ENCODE measurements around the gene MYZAP. TPM values are rescaled to one million over a fixed set of nuclear protein-coding genes. Genes with fewer than 3 reads are reported as not detected.

Gene MYZAP
- total and polyA plus RNA-seq, 2 experiments from 2014 or later: 1.0 to 1.5 TPM

- H3K9me3 Mint-ChIP-seq: no peaks in the 10 kb centered on the region
- Histone ChIP-seq H3K9me2 (ENCODE audit: insufficient read depth) (peaks cover 13% of the 10 kb centered on the region), H3F3A (replicated peaks; ENCODE audit: low read depth) (no peaks in the 10 kb centered on the region), H3K79me2 (replicated peaks; ENCODE audit: insufficient read depth) (peaks cover 32% of the 10 kb centered on the region), H2AFZ (peak within 1 kb of the TSS; percentile 94), H4K20me1 (replicated peaks; ENCODE audit: insufficient read depth) (peaks cover 5% of the 10 kb centered on the region), H3K36me3 (ENCODE audit: insufficient read depth) (peaks cover 25% of the 10 kb centered on the region; the same call in 1 of the 2 replicates), H3K4me1 (ENCODE audit: insufficient read depth) (0 out of 2 replicates have a peak, but pooled peaks cover 4% of the 10 kb centered on the region), H3K27me3 (ENCODE audit: insufficient read depth) (peaks cover 8% of the 10 kb centered on the region), H3K4me2 (peak within 1 kb of the TSS; percentile 92), H3K4me3 (peak within 1 kb of the TSS; percentile 86), H3K27ac (ENCODE audit: low read depth) (peak within 1 kb of the TSS; percentile 86)
- peaks cover 25% of the 10 kb centered on the region for H3K36me3 Mint-ChIP-seq (ENCODE audit: low read depth)
- no peak for TF ChIP-seq REST (IDR thresholded peaks at IDR 0.05; ENCODE audit: unreplicated experiment)
- peak; percentile 62 for TF ChIP-seq ETS1 (IDR thresholded peaks at IDR 0.05)
- no peak for TF ChIP-seq ZNF331 (CRISPR knock-in tag; IDR thresholded peaks at IDR 0.05; ENCODE audit: low read depth)
- TF ChIP-seq CREB1 (CRISPR knock-in tag; IDR thresholded peaks at IDR 0.05; ENCODE audit: low read depth): peak; percentile 96
- TF ChIP-seq NANOG (IDR thresholded peaks at IDR 0.05; ENCODE audit: borderline replicate concordance): no peak
- TF ChIP-seq ZNF462 (CRISPR knock-in tag; IDR thresholded peaks at IDR 0.05): no peak
- no peak for TF ChIP-seq ZNF114 (CRISPR knock-in tag; IDR thresholded peaks at IDR 0.05)
- TF ChIP-seq EZH2 (IDR thresholded peaks at IDR 0.05; ENCODE audit: low read depth, unreplicated experiment): no peak
- no peak for TF ChIP-seq JUNB (IDR thresholded peaks at IDR 0.05; ENCODE audit: unreplicated experiment)
- peak; percentile 75 for TF ChIP-seq POLR2AphosphoS5 (IDR thresholded peaks at IDR 0.05; ENCODE audit: low read depth)
- no peak for TF ChIP-seq CTCF (conservative IDR thresholded peaks at IDR 0.05; ENCODE audit: low read depth in 2 of 2)
- peak within 1 kb of the TSS; percentile 92 for H3K27ac Mint-ChIP-seq
- peak within 1 kb of the TSS; percentile 91 for H3K4me3 Mint-ChIP-seq
- DNase-seq (ENCODE audit: low spot score) (peak; percentile 97), ATAC-seq (peak; percentile 95)
- peaks cover 18% of the 10 kb centered on the region for H3K27me3 Mint-ChIP-seq (ENCODE audit: insufficient read depth, low read depth, poor library complexity)
- H3K4me1 Mint-ChIP-seq: peaks cover 7% of the 10 kb centered on the region; the same call in 2 of the 3 replicates
These were observed 114.9 kb downstream of the MYZAP start, which contains the start of gene POLR2M for GRCh38 chr15:57706405-57707209. Gene POLR2M (plus strand): TSS chr15:57706714. CDS start chr15:57706843, 129 bp downstream.
